GM18526 (cell line): ENCODE data around the gene PCDHAC2.

Experiments used
- POLR2A ChIP-seq: IDR thresholded peaks from 3 replicates; pipeline ENCODE4 v1.6.1; 2011; ENCODE audit not compliant: insufficient read length; ENCODE audit errors: extremely low read depth

PCDHAC2 gene

GRCh38 chr5:141003031-141003430, 36.8 kb downstream of the PCDHAC2 start:
- no peak for TF ChIP-seq POLR2A

DNA sequence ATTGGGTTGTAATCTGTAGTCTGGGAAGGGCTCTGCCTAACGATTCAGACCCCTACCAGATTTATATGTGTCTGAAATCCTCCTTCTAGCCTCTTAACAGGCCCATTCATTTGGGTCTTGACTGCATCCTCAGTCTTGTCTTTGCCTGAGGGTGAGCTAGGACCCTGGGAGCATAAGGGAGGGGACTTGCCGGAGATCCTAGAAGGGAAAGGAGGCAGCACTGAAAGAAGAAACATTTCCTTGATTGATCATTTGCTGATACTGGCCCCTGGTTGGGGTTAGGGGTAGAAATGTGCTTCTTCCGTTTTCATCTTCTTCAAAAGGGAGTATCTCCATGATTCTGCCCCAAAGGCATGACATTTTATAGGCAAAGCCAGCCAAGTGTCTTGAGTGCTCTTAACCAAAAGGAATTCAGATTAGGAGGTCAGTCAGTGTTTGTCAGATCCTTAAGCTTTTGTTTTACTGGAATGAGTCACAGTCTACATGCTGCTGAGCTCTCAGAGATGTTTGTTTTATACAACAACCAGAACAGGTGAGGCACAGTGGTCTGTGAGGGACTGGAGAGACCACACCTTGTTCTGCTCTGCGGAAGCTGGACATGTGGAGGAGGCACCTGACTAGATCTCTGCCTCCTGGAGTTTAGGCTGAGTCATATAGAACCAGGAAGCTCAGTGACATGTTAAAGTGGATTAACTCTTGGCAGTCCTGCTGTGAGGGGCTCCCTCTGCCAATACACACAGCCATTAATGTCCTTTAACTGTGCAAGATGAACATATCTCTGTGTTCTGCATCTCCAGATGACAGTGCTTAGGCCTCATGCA, 37.7 kb downstream of the PCDHAC2 start:
- TF ChIP-seq POLR2A = no peak

DNA sequence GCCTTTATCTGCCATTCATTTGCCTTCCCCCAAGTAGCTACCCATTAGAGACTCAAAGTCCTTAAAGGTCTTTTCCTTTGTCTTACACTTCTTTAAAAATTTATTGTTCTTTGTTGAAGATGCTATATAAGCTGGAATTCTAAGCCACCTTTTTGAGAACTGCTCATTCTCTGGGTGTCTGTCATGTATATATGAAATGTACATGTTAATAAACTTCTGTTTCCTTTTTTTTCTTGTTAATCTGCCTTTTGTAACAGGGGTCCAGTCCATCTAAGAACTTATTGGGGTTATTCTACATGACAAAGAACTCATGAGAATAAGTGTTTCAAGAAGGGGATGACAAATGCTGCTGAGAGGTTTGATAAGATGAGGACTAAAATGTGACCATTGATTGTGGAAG, 41.5 kb downstream of the PCDHAC2 start:
- TF ChIP-seq POLR2A = no peak

DNA sequence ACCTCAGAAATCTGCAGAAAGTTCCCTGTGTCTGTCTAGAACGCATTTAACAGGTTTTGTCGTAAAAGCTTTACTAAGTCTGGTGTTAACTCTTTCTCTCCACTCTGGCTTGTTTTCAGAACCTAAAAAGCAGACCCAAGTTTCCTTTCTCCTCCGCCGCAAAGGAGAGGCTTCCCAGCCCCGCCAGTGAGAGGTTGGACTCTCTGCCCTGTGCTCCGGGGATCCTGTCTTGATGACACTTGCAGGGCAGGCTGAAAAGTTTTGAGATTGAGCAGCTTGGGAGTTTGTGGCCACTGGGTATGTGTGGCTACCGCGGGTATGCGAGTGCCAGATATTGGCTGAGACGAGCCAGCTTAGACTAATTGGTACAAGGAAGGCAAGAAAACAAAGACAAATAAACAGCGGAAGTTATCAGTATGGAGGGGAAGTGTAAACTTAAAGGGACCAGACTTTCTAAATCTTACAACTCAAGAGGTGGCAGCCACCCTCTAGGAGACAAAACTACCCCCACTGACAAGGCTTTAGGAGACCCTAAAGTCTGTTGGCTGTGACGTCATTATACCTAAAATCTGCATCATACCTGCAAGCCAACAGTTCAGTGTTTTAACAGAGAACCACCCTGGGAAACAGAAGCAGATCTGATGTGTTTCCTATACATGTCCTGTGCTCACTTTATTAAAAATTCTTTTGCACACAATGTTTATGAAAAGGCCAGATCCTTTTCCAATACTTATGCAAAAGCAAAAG, 43.9 kb downstream of the PCDHAC2 start:
- TF ChIP-seq POLR2A = no peak

DNA sequence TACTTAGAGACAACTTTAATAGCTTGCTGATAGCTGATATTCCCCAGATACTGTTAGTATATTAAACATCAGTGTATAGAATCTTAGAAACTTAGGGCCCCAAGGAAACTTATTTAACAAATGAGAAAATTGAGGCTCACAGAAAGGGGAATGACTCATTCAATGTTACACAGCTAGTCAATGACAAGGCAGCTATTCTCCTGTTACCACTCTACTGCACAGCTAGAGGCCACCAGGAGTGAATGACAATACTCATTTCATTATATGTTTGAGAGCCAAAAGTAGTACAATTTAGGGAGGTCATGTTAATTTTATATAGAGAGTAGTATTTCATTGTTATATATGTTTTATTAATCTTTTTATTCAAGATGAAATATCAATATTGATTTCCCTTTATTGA, 51.7 kb downstream of the PCDHAC2 start:
- no peak for TF ChIP-seq POLR2A
